CD14-positive monocyte (primary cell): ENCODE results near the gene SLC25A13. TPM values are rescaled to one million over a fixed set of nuclear protein-coding genes. Genes with fewer than 3 reads are reported as not detected.

ENCODE experiments used
- DNase-seq, 3 donors: peaks; one replicate each; pipeline ENCODE4 v3.0.0-alpha.2; 2011 to 2022
- H2AFZ ChIP-seq: 2 replicates; pipeline ENCODE4 v1.6.0; 2012; ENCODE audit warnings: mild to moderate bottlenecking, low read depth, low read length, inconsistent platforms; ENCODE audit not compliant: insufficient read depth, poor library complexity, severe bottlenecking
- H3K27ac ChIP-seq, 2 donors: 1 replicate in 1 of 2; 2 replicates in 1 of 2; pipeline ENCODE4 v1.5.1; 2012 to 2013; ENCODE audit warnings: low read length in 2 of 2, control low read depth in 1 of 2, inconsistent platforms in 1 of 2, low read depth in 1 of 2, mild to moderate bottlenecking in 1 of 2
- H3K27me3 ChIP-seq, 2 donors: one replicate each; pipeline versions ENCODE4 v1.6.0 to v1.6.1; 2011 to 2013; ENCODE audit warnings: low read length in 2 of 2; ENCODE audit not compliant: control insufficient read depth in 2 of 2, insufficient read depth in 2 of 2
- H3K36me3 ChIP-seq, 2 donors: replicated peaks in 1 of 2; 1 replicate in 1 of 2; 2 replicates in 1 of 2; pipeline versions ENCODE4 v1.5.1 to v1.6.1; 2012 to 2013; ENCODE audit warnings: low read length in 2 of 2, control low read depth in 1 of 2, inconsistent platforms in 1 of 2, mild to moderate bottlenecking in 1 of 2; ENCODE audit not compliant: insufficient read depth in 2 of 2, control insufficient read depth in 1 of 2
- H3K4me1 ChIP-seq, 2 donors: 1 replicate in 1 of 2; 2 replicates in 1 of 2; pipeline versions ENCODE4 v1.5.1 to v1.6.1; 2012 to 2013; ENCODE audit warnings: low read length in 2 of 2, control low read depth in 1 of 2, inconsistent platforms in 1 of 2, mild to moderate bottlenecking in 1 of 2, moderate library complexity in 1 of 2; ENCODE audit not compliant: insufficient read depth in 2 of 2, control insufficient read depth in 1 of 2
- H3K4me2 ChIP-seq: replicated peaks from 2 replicates; pipeline ENCODE3; 2012; ENCODE audit warnings: low read length, moderate library complexity, mild to moderate bottlenecking; ENCODE audit not compliant: poor library complexity, severe bottlenecking; ENCODE audit errors: extremely low read depth
- H3K4me3 ChIP-seq, 3 experiments: fragments of 200-600 bp in 1 of 3; sonication (generic) in 1 of 3; replicated peaks in 1 of 3; 1 replicate in 2 of 3; 2 replicates in 1 of 3; pipeline ENCODE4 v1.5.1; 2011 to 2013; ENCODE audit warnings: low read length in 3 of 3, mild to moderate bottlenecking in 3 of 3, control low read depth in 2 of 3, low read depth in 2 of 3, inconsistent platforms in 1 of 3, moderate library complexity in 1 of 3
- H3K79me2 ChIP-seq: 2 replicates; pipeline ENCODE4 v1.6.0; 2012; ENCODE audit warnings: mild to moderate bottlenecking, control low read depth, inconsistent platforms, low read length, moderate library complexity; ENCODE audit not compliant: insufficient read depth
- H3K9ac ChIP-seq: 2 replicates; pipeline ENCODE4 v1.6.0; 2017; ENCODE audit warnings: low read length, mild to moderate bottlenecking; ENCODE audit not compliant: insufficient read depth, poor library complexity, severe bottlenecking
- H3K9me3 ChIP-seq, 2 donors: replicated peaks in 1 of 2; 1 replicate in 1 of 2; 2 replicates in 1 of 2; pipeline versions ENCODE4 v1.5.1 to v1.6.1; 2012 to 2013; ENCODE audit warnings: low read length in 2 of 2, control low read depth in 1 of 2; ENCODE audit not compliant: control insufficient read depth in 1 of 2, insufficient read depth in 1 of 2
- H4K20me1 ChIP-seq: 2 replicates; pipeline ENCODE4 v1.6.0; 2012; ENCODE audit warnings: mild to moderate bottlenecking, low read length, control low read depth, moderate library complexity; ENCODE audit not compliant: insufficient read depth
- H3K27ac Mint-ChIP-seq, 7 donors: one replicate each; pipeline ENCODE4 v1.8.0; 2020; ENCODE audit warnings: mild to moderate bottlenecking in 7 of 7, mixed read lengths in 7 of 7, moderate library complexity in 6 of 7, inconsistent platforms in 2 of 7
- H3K27me3 Mint-ChIP-seq, 3 donors: one replicate each; pipeline ENCODE4 v1.8.0; 2021 to 2022; ENCODE audit warnings: low read depth in 3 of 3, mild to moderate bottlenecking in 3 of 3, mixed read lengths in 3 of 3, moderate library complexity in 3 of 3, inconsistent platforms in 1 of 3
- H3K36me3 Mint-ChIP-seq, 2 donors: one replicate each; pipeline ENCODE4 v1.8.0; 2020; ENCODE audit warnings: mixed read lengths in 2 of 2, inconsistent platforms in 1 of 2, mild to moderate bottlenecking in 1 of 2
- H3K4me1 Mint-ChIP-seq: one replicate; pipeline ENCODE4 v1.8.0; 2020; ENCODE audit warnings: mild to moderate bottlenecking, mixed read lengths
- H3K4me3 Mint-ChIP-seq, 2 donors: one replicate each; pipeline ENCODE4 v1.8.0; 2020; ENCODE audit warnings: mild to moderate bottlenecking in 2 of 2, mixed read lengths in 2 of 2, moderate library complexity in 1 of 2
- H3K9me3 Mint-ChIP-seq, 7 donors: one replicate each; pipeline ENCODE4 v1.8.0; 2020 to 2022; ENCODE audit warnings: mixed read lengths in 7 of 7, mild to moderate bottlenecking in 6 of 7, moderate library complexity in 6 of 7, inconsistent platforms in 2 of 7
- WGBS: methylation state at CpG from one replicate; pipeline ENCODE4 v1.1.5; 2013; ENCODE audit warnings: missing lambda C conversion rate; ENCODE audit not compliant: insufficient coverage; 5-methylcytosine and 5-hydroxymethylcytosine counted together
- intact Hi-C, 2 donors: fragments of 100-400 bp; cut with micrococcal nuclease; formaldehyde crosslinking; loops; one replicate each; pipeline versions ENCODE4 v1.15.0 to v1.15.1; 2023
- polyA plus RNA-seq, 3 donors: library from polyadenylated mRNA; depleted of rRNA in 1 of 3; unstranded in 2 of 3; stranded (reverse) in 1 of 3; fragments of 300-500 nt in 2 of 3; fragments of >200 nt in 1 of 3; fragmentation: Illumina TruSeq in 2 of 3; gene quantifications; 1 replicate in 2 of 3; 2 replicates in 1 of 3; pipeline ENCODE4 v1.2.3, GENCODE V29; 2012 to 2021
- TF ChIP-seq, protein P1 (sequence below): fragments of 200-600 bp; IDR thresholded peaks from one replicate; pipeline ENCODE4 v1.8.0; 2022; ENCODE audit warnings: antibody characterized with exemption, mild to moderate bottlenecking

The SLC25A13 gene
- polyA plus RNA-seq, 3 donors: 12.7 to 15.7 (median 14.4) TPM

DNA sequence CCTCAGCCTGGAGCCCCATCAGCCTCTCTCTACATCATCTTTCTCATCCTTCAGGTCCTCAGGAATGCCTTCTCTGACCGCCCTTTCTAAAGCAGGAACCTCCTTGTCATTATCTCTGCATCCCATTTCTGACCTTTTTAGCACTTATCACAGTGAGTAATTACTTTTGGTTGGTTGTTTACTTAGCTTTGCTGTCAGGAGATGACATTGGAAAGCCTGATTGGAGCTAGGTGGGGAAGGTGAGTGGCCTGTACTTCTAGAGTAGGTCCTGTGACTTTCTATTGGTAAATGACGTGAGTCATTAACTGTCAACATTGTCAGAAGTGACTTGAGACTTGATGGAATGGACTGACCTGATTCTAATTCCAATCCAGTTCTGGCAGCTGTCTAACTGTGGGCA lies 9.3 kb upstream of the SLC25A13 start:
- intact Hi-C loops: no loop called here
- Mint-ChIP-seq H3K27ac (peak overlapping the region in 1 of 7 donors; percentile 54), H3K4me1 (peaks cover 14% of the 10 kb centered on the region), H3K27me3 (peaks cover 0 to 5% (median 4%) of the 10 kb centered on the region in 3 donors), H3K4me3 (no peak overlapping the region), H3K36me3 (no peaks in the 10 kb centered on the region), H3K9me3 (peaks cover 0 to 8% (median 4%) of the 10 kb centered on the region in 7 donors)
- TF ChIP-seq, protein P1, sequence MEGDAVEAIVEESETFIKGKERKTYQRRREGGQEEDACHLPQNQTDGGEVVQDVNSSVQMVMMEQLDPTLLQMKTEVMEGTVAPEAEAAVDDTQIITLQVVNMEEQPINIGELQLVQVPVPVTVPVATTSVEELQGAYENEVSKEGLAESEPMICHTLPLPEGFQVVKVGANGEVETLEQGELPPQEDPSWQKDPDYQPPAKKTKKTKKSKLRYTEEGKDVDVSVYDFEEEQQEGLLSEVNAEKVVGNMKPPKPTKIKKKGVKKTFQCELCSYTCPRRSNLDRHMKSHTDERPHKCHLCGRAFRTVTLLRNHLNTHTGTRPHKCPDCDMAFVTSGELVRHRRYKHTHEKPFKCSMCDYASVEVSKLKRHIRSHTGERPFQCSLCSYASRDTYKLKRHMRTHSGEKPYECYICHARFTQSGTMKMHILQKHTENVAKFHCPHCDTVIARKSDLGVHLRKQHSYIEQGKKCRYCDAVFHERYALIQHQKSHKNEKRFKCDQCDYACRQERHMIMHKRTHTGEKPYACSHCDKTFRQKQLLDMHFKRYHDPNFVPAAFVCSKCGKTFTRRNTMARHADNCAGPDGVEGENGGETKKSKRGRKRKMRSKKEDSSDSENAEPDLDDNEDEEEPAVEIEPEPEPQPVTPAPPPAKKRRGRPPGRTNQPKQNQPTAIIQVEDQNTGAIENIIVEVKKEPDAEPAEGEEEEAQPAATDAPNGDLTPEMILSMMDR: no peak
- DNase-seq: no peak
- Histone ChIP-seq H4K20me1 (no peaks in the 10 kb centered on the region), H3K9me3 (peaks cover 0 to 2% of the 10 kb centered on the region in 2 donors), H3K27ac (no peak overlapping the region), H2AFZ (no peak overlapping the region), H3K79me2 (no peaks in the 10 kb centered on the region), H3K4me3 (no peak overlapping the region), H3K4me1 (peaks cover 0 to 3% of the 10 kb centered on the region in 2 donors), H3K4me2 (no peak overlapping the region), H3K36me3 (no peaks in the 10 kb centered on the region), H3K27me3 (no peaks in the 10 kb centered on the region), H3K9ac (no peak overlapping the region)
- WGBS: no CpG with 5 or more reads among the region's 2 CpGs

DNA sequence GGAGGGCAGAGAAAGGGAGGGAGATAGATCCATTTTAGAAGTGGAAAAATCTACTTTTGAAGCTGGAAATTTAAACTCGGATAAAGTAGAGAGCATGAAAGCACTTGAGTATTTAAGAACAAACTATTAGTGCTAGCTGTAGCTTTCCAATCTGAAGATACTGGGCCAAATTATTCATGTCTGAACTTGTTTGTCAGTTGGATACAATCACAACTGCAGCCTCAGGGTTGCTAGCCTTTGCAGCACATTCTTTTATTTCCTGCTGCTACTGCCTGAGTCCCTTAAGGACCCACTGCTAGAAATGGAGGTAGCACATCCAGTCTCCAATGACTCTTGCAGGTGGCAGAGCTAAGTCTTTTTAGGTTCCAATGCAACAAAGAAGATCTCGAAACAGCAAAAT lies 8.3 kb upstream of the SLC25A13 start:
- no peaks in the 10 kb centered on the region for H3K36me3 ChIP-seq
- H3K4me2 ChIP-seq: no peak overlapping the region
- H3K4me1 ChIP-seq: peaks cover 0 to 3% of the 10 kb centered on the region in 2 donors

More for the DNA sequence above, 8.3 kb upstream of the SLC25A13 start:
- H3K9me3 ChIP-seq: peaks cover 0 to 2% of the 10 kb centered on the region in 2 donors
- no peak overlapping the region for H3K27ac Mint-ChIP-seq
- H3K27me3 Mint-ChIP-seq: peaks cover 0 to 5% (median 4%) of the 10 kb centered on the region in 3 donors
- DNase-seq: no peak
- 100% methylated on average over 1 of the region's 2 CpGs for WGBS
- no peak overlapping the region for H3K27ac ChIP-seq
- no peak overlapping the region for H3K9ac ChIP-seq
- no peaks in the 10 kb centered on the region for H3K36me3 Mint-ChIP-seq
- no peaks in the 10 kb centered on the region for H4K20me1 ChIP-seq
- TF ChIP-seq, protein P1: no peak
- no peak overlapping the region for H3K4me3 Mint-ChIP-seq
- no peak overlapping the region for H3K4me3 ChIP-seq
- no peaks in the 10 kb centered on the region for H3K27me3 ChIP-seq
- no peaks in the 10 kb centered on the region for H3K79me2 ChIP-seq
- peaks cover 0 to 7% (median 4%) of the 10 kb centered on the region in 7 donors for H3K9me3 Mint-ChIP-seq
- intact Hi-C loops: no loop called here
- peaks cover 17% of the 10 kb centered on the region for H3K4me1 Mint-ChIP-seq
- H2AFZ ChIP-seq: no peak overlapping the region
